Endothelial cell of umbilical vein (primary cell): ENCODE measurements around the gene ABCF1. TPM values are rescaled to one million over a fixed set of nuclear protein-coding genes. Genes with fewer than 3 reads are reported as not detected.

ENCODE experiments used
- BruUV-seq: library from RNA; stranded (reverse); fragments of 400-500 nt; replicated peaks from 2 replicates; lab custom pipeline; 2021; lab: Mats Ljungman, UMichigan
- CTCF ChIA-PET: fragments of 300-600, 350-600 bp; sonication (Branson Sonifier 250); formaldehyde crosslinking; loops from one replicate; lab custom pipeline; 2021; ENCODE audit warnings: antibody characterized with exemption, inconsistent platforms; lab: Charles Lee
- POLR2A ChIA-PET: fragments of 300-600, 350-600 bp; sonication (Branson Sonifier 250); formaldehyde crosslinking; loops from one replicate; lab custom pipeline; 2021; ENCODE audit warnings: antibody characterized with exemption, inconsistent platforms; lab: Charles Lee
- DNase-seq: peaks from one replicate; pipeline ENCODE4 v3.0.0-alpha.2; 2011; ENCODE audit warnings: low read depth, low spot score
- FAIRE-seq: peaks from 2 replicates; lab custom pipeline; 2011; peaks lifted over from hg19 to GRCh38; lab: Jason Lieb, UNC
- H2AFZ ChIP-seq: 2 replicates; pipeline ENCODE4 v1.6.0; 2012; ENCODE audit warnings: low read depth, low read length, control low read depth, inconsistent platforms
- H3K27ac ChIP-seq: 2 replicates; pipeline ENCODE4 v1.5.1; 2011; ENCODE audit warnings: low read depth, mild to moderate bottlenecking, control low read depth, low read length, moderate library complexity; ENCODE audit not compliant: insufficient read depth
- H3K27me3 ChIP-seq, 2 experiments: 2 replicates each; pipeline versions ENCODE4 v1.6.0 to v1.6.1; 2011; ENCODE audit warnings: low read length in 2 of 2, mixed read lengths in 1 of 2; ENCODE audit not compliant: control insufficient read depth in 2 of 2, insufficient read depth in 2 of 2
- H3K36me3 ChIP-seq, 2 experiments: 2 replicates in 1 of 2; 3 replicates in 1 of 2; pipeline ENCODE4 v1.5.1; 2011; ENCODE audit warnings: low read length in 2 of 2, mild to moderate bottlenecking in 1 of 2, moderate library complexity in 1 of 2; ENCODE audit not compliant: control insufficient read depth in 2 of 2, insufficient read depth in 2 of 2; ENCODE audit errors: extremely low read depth in 1 of 2
- H3K4me1 ChIP-seq: 3 replicates; pipeline ENCODE4 v1.5.1; 2011; ENCODE audit warnings: mild to moderate bottlenecking, low read length; ENCODE audit not compliant: control insufficient read depth, insufficient read depth; ENCODE audit errors: extremely low read depth
- H3K4me2 ChIP-seq: 2 replicates; pipeline ENCODE4 v1.6.1; 2011; ENCODE audit warnings: low read length, control low read depth, mixed read lengths; ENCODE audit not compliant: insufficient read depth
- H3K4me3 ChIP-seq, 3 experiments: fragments of 200-600 bp in 1 of 3; sonication (generic), shearing (Covaris generic) in 1 of 3; replicated peaks in 1 of 3; 2 replicates each; pipeline ENCODE4 v1.5.1; 2011 to 2016; ENCODE audit warnings: control low read depth in 3 of 3, low read length in 3 of 3, mild to moderate bottlenecking in 2 of 3, inconsistent platforms in 1 of 3, low read depth in 1 of 3, moderate library complexity in 1 of 3; ENCODE audit not compliant: insufficient read depth in 1 of 3
- H3K79me2 ChIP-seq: 2 replicates; pipeline ENCODE4 v1.6.0; 2012; ENCODE audit warnings: low read length, inconsistent platforms; ENCODE audit not compliant: control insufficient read depth, insufficient read depth
- H3K9ac ChIP-seq: replicated peaks from 2 replicates; pipeline ENCODE3; 2011; ENCODE audit warnings: low read length, control low read depth; ENCODE audit not compliant: insufficient read depth; ENCODE audit errors: extremely low read depth
- H3K9me1 ChIP-seq: replicated peaks from 3 replicates; pipeline ENCODE4 v1.6.0; 2011; ENCODE audit warnings: mild to moderate bottlenecking, low read length; ENCODE audit not compliant: control insufficient read depth, insufficient read depth; ENCODE audit errors: extremely low read depth
- H3K9me3 ChIP-seq: replicated peaks from 2 replicates; pipeline ENCODE4 v1.5.1; 2012; ENCODE audit warnings: low read length, inconsistent platforms; ENCODE audit not compliant: control insufficient read depth, insufficient read depth
- H4K20me1 ChIP-seq: replicated peaks from 2 replicates; pipeline ENCODE3; 2011; ENCODE audit warnings: mild to moderate bottlenecking, low read length; ENCODE audit not compliant: control insufficient read depth, insufficient read depth; ENCODE audit errors: extremely low read depth
- EZH2 ChIP-seq: IDR thresholded peaks from 2 replicates; pipeline ENCODE4 v1.6.1; 2012; ENCODE audit warnings: borderline replicate concordance, low read depth, mild to moderate bottlenecking, moderate library complexity, low read length, inconsistent platforms; ENCODE audit not compliant: severe bottlenecking
- FOS ChIP-seq: IDR thresholded peaks from 2 replicates; pipeline ENCODE4 v1.6.1; 2011; ENCODE audit warnings: mild to moderate bottlenecking, low read length, moderate library complexity, borderline replicate concordance; ENCODE audit not compliant: insufficient read depth
- GATA2 ChIP-seq: IDR thresholded peaks from 2 replicates; pipeline ENCODE4 v1.7.0; 2011; ENCODE audit warnings: low read depth, mild to moderate bottlenecking, moderate library complexity, mixed read lengths, low read length; ENCODE audit not compliant: insufficient read length, insufficient read depth
- JUN ChIP-seq: IDR thresholded peaks from 2 replicates; pipeline ENCODE4 v1.6.1; 2011; ENCODE audit warnings: borderline replicate concordance, low read depth; ENCODE audit not compliant: insufficient read length, insufficient read depth
- MYC ChIP-seq: IDR thresholded peaks from one replicate; pipeline ENCODE4 v1.6.1; 2011; ENCODE audit warnings: mild to moderate bottlenecking, low read depth, low read length
- POLR2A ChIP-seq: IDR thresholded peaks from 2 replicates; pipeline ENCODE4 v1.6.1; 2012; ENCODE audit warnings: low read depth, mild to moderate bottlenecking, control low read depth, low read length
- POLR2AphosphoS5 ChIP-seq: IDR thresholded peaks from 2 replicates; pipeline ENCODE4 v1.6.1; 2012; ENCODE audit warnings: low read depth, mild to moderate bottlenecking, control low read depth, low read length, moderate library complexity; ENCODE audit not compliant: insufficient read depth
- dilution Hi-C: fragments of 300-500 bp; cut with MboI; formaldehyde crosslinking; loops from one replicate; pipeline ENCODE4 v1.15.0; 2019; ENCODE audit warnings: low sequenced_read_pairs; ENCODE audit not compliant: extremely low pct_ligation_motif_present
- intact Hi-C: fragments of 100-400 bp; cut with micrococcal nuclease; formaldehyde crosslinking; loops from one replicate; pipeline ENCODE4 v1.10.0; 2022
- polyA plus RNA-seq, 4 experiments: library from polyadenylated mRNA; depleted of rRNA in 3 of 4; stranded (reverse) in 3 of 4; unstranded in 1 of 4; fragments of >200 nt; gene quantifications; 2 replicates each; pipeline versions ENCODE4 v1.2.1 to v1.2.3, GENCODE V29; 2011 to 2012; ENCODE audit warnings: missing spikeins in 1 of 4
- total RNA-seq: library from RNA; stranded (reverse); gene quantifications from 2 replicates; pipeline ENCODE4 v1.2.3, GENCODE V29; 2021
- TF ChIP-seq, protein P1 (sequence below): IDR thresholded peaks from 2 replicates; pipeline ENCODE4 v1.6.1; 2011; ENCODE audit not compliant: insufficient read depth, insufficient read length
- TF ChIP-seq, protein P2 (sequence below), 2 donors: IDR thresholded peaks; 1 replicate in 1 of 2; 2 replicates in 1 of 2; pipeline ENCODE4 v1.5.1; 2011; ENCODE audit warnings: low read length in 2 of 2, mild to moderate bottlenecking in 2 of 2, moderate library complexity in 2 of 2, control low read depth in 1 of 2, inconsistent platforms in 1 of 2, low read depth in 1 of 2; ENCODE audit not compliant: insufficient read depth in 1 of 2; ENCODE audit errors: extremely low read depth in 1 of 2

The ABCF1 gene
- total and polyA plus RNA-seq, 2 donors (not counting 3 experiments of a cell fraction or from before 2014, with no cell fraction given), result 34.0 to 60.3 TPM

DNA sequence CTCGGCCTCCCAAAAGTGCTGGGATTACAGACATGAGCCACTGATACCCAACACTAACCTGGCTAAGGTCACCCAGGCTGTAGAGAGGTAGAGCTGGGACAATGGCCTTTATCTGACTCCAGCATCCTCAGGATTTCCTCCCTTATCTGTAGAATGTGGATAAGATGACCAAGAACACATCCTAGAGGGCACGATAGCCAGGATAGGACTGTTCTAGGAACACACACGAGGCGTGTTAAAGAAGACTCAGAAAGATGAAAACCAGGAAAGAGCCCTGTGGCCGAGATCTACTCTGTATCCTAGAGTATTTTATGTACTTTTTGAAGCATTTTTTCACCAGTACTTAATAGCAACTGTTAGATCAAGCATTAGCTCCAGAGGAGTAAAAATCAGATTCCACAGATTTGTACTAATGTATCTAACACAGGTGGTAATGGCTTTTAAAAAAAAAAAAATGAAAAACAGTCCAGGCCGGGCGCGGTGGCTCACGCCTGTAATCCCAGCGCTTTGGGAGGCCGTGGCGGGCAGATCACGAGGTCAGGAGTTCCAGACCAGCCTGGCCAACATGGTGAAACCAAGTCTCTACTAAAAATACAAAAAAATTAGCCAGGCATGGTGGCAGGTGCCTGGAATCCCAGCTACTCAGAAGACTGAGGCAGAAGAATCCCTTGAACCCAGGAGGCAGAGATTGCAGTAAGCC lies 28.5 kb downstream of the ABCF1 start:
- H3K4me2 ChIP-seq, result no peak overlapping the region
- H4K20me1 ChIP-seq, result no peaks in the 10 kb centered on the region

More for the DNA sequence above, 28.5 kb downstream of the ABCF1 start:
- Histone ChIP-seq H3K4me1 (peaks cover 8% of the 10 kb centered on the region), H3K27me3 (no peaks in the 10 kb centered on the region), H3K9ac (no peak overlapping the region), H3K9me3 (no peaks in the 10 kb centered on the region), H2AFZ (no peak overlapping the region), H3K4me3 (no peak overlapping the region), H3K79me2 (no peaks in the 10 kb centered on the region), H3K36me3 (peaks cover 30 to 44% of the 10 kb centered on the region in 2 experiments), H3K9me1 (no peaks in the 10 kb centered on the region), H3K27ac (no peak overlapping the region)
- BruUV-seq, result no TSS peak
- TF ChIP-seq POLR2AphosphoS5, result peak; percentile 45
- no peak for TF ChIP-seq EZH2
- no peak for TF ChIP-seq POLR2A
- TF ChIP-seq JUN, result no peak
- TF ChIP-seq, protein P1, sequence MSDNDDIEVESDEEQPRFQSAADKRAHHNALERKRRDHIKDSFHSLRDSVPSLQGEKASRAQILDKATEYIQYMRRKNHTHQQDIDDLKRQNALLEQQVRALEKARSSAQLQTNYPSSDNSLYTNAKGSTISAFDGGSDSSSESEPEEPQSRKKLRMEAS, result no peak
- TF ChIP-seq MYC, result no peak
- TF ChIP-seq FOS, result no peak
- TF ChIP-seq, protein P2, sequence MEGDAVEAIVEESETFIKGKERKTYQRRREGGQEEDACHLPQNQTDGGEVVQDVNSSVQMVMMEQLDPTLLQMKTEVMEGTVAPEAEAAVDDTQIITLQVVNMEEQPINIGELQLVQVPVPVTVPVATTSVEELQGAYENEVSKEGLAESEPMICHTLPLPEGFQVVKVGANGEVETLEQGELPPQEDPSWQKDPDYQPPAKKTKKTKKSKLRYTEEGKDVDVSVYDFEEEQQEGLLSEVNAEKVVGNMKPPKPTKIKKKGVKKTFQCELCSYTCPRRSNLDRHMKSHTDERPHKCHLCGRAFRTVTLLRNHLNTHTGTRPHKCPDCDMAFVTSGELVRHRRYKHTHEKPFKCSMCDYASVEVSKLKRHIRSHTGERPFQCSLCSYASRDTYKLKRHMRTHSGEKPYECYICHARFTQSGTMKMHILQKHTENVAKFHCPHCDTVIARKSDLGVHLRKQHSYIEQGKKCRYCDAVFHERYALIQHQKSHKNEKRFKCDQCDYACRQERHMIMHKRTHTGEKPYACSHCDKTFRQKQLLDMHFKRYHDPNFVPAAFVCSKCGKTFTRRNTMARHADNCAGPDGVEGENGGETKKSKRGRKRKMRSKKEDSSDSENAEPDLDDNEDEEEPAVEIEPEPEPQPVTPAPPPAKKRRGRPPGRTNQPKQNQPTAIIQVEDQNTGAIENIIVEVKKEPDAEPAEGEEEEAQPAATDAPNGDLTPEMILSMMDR (IDR thresholded peaks at IDR 0.05; ENCODE audit: extremely low read depth in 1 of 2, insufficient read depth in 1 of 2, low read depth in 1 of 2, low read length in 2 of 2), result no peak
- TF ChIP-seq GATA2, result peak; percentile 51
- FAIRE-seq (peak; percentile 86), DNase-seq (peak; percentile 45)
- dilution Hi-C loops, result no loop called here
- ChIA-PET CTCF (interaction anchor here (0.8 to 8.8 kb wide), 11 partner anchors 11 to 487 kb away, joined by 3 to 149 read pairs (median 5); no protein-coding TSS in a partner anchor), POLR2A (interaction anchor here (0.7 to 6.2 kb wide), 2 partner anchors 14 to 51 kb away, joined by 4 to 63 read pairs; no protein-coding TSS in a partner anchor)
- intact Hi-C loops, result no loop called here
